ENCODE results near the gene THRAP3.
"Not testable (repeated sequence)": the region's sequence is repeated elsewhere in the genome, so short reads cannot be mapped to it uniquely, and the experiment has no call there.

Gene THRAP3

DNA sequence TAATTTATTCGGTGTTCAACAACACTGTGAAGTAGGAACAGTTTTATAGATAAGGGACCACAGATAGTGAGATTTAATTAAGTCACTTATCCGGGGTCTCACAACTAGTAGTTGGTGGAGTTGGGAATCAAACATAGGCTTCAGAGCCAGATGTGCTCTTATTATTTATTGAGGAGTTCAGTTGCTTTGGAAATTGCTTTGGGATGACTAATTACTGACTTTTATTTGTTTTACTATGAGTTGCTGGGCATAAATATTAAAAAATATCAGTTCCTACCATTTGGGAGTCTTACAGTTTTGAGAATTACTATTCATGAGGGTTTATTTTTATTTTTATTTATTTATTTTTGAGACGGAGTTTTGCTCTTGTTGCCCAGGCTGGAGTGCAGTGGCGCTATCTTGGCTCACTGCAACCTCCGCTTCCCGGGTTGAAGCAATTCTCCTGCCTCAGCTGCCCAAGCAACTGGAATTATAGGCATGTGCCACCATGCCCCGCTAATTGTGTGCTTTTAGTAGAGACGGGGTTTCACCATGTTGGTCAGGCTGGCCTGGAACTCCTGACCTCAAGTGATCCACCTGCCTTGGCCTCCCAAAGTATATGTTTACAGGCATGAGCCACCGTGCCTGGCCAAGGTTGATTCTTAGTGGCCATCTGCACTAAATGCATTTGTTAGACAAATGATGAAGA lies 27.7 kb downstream of the THRAP3 start:
- no peak for DNase-seq

DNA sequence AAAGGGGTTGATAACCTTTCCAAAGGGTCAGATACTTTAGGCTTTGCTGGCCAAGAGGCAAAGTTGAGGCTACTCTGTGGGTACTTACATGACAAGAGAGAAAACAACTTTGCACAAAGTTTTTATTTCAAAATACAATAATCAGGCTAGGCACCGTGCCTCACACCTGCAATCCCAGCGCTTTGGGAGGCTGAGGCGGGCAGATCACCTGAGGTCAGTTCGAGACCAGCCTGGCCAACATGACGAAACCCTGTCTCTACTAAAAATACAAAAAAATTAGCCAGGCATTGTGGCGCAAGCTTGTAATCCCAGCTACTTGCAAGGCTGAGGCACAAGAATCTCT lies 28.2 kb downstream of the THRAP3 start:
- not testable (repeated sequence) for DNase-seq

DNA sequence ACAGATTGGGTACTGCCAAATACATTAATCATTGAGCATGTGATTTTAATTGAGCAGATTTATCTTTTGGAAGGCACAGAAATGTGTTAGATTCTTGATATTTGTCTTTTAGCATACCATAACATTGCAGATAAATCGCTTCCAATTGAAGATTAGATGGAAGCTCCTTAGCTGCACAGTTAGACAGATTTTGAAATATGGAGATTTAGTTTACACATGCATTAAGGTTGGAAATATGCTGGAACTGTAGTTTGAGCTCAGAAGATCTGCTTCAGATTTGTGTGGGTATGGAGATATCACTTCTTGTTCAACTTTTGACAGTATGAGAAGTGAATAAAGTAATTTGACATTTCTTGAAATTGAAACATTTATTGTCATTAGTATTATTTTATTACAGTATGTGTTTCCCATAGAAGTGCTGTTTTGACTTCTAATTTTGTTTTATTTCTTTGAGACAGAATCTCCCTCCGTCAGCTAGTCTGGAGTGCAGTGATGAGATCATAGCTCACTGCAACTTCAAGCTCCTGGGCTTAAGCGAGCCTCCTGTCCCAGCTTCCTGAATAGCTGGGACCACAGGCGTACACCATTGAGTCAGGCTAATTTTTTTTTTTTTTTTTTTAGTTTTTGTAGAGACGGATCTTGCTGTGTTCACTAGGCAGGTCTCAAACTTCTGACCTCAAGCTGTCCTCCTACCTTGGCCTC lies 29.1 kb downstream of the THRAP3 start:
- DNase-seq = no peak

DNA sequence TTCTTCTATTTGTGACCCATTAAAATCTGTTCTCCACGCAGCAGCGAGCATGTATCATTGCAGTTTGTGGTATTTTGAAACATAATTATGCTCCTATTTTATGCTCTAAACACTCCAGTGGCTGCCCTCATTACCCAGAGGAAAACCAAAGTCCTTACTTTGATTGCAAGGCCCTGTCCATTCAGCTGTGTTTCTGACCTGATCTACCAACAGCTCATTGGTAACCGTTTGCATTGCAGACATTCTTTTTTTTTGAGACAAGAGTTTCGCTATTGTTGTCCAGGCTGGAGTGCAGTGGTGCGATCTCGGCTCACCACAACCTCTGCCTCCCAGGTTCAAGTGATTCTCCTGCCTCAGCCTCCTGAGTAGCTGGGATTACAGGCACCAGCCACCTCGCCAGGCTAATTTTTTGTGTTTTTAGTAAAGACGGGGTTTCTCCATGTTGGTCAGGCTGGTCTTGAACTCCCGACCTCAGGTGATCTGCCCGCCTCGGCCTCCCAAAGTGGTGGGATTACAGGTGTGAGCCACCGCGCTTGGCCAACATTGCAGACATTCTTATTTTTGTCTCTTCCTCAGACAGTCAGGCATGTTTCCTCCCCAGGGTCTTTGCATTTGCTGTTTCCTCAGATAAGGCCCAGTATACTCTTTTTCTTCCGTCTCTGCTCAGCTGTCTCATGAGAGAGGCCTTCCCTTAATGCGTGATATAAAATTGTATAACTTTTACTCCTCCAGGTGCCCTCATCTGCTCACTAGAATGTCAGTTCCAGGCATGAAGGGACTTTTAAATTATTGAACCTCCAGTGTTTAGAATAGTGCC lies 32.5 kb downstream of the THRAP3 start:
- no peak for DNase-seq

DNA sequence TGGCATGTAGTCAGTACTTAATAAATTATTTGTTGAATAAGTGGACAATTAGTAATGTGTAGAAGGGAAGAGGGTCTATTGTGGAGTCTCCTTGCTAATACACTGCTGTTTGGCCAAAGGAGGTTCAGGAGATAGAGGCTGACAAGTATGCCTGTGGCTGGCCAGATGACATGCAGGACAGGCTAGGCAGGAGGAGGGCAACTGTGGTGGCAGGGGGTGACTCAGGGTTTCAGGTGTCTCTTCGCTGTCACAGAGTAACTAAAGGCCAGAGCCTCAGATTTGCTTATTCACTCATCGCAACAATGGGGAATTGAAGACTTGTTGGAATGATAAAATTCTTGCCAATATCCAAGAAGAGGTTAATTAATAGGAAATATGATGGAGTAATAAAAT lies 33.1 kb downstream of the THRAP3 start:
- DNase-seq = no peak

DNA sequence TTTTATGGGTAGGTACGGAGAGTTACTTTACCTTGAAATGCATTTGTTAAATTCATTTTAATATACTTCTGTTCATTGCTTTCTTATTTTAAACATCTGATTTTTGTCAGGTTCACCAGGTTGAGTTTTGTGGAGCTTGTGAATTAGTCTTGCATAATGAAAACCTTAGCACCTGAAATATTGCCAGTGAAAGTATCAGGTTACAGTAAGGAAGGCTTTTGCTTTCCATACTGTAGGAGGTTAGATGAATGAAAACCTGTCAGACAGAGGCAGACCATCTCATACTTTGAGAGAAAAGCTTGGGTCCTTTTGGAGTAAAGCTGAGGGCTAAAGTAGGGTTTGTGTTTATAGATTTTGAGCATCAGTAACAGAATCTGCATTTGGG lies 34.7 kb downstream of the THRAP3 start:
- no peak for DNase-seq

DNA sequence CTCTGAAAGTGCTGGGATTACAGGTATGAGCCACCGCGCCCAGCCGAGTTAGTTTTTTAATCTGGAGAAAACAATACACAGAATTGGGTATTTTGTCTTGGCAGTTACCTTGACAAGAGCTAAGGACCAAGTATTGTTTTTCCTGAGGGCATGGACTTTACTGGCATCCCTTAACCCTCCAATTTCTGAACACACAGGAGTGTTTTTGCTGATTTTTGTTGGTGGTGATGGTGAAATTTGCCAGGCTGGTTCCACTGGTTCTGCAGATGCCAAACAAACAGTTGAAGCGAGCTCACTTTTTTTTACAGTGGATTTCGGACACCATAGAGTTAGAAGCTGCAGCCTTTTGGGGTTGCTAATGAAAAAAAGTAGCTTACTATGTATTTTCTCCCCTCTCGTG lies 44.7 kb downstream of the THRAP3 start:
- no peak for DNase-seq

DNA sequence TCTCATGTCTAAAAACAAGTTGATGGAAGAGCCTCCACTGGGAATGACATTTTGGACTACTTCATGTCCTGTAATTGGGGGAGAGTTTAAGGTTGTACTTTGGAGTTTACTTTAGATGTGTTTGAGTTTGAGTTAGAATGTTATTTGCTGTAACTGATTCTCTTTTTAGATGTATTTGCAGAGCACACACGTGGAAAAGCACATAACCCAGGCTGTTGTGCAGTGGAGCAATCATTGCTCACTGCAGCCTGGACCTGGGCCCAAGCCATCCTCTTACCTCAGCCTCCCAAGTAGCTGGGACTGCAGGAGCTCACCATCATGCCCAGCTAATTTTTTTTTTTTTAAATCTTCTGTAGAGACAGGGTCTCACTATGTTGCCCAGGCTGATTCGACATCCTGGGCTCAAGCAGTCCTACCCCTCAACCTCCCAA lies 45.2 kb downstream of the THRAP3 start:
- DNase-seq = no peak

DNA sequence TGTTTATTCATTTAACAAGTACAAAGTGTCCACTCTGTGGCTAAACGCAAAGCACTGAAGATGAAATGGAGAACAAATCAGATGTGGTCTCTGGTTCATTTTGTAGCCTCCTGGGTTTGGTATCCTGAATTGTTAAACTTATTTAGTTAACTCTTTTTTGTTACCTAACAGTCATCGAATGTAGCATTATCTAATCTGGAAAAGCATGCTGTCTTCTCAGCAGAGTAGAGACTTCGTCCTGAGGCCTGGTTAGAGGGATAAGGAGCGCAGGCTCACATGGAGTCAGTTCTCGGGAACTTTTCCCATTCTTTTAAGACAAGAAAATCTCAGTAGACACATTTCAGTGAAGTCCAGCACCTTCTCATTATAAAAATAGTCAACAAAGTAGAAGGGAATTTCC lies 48.8 kb downstream of the THRAP3 start:
- no peak for DNase-seq

DNA sequence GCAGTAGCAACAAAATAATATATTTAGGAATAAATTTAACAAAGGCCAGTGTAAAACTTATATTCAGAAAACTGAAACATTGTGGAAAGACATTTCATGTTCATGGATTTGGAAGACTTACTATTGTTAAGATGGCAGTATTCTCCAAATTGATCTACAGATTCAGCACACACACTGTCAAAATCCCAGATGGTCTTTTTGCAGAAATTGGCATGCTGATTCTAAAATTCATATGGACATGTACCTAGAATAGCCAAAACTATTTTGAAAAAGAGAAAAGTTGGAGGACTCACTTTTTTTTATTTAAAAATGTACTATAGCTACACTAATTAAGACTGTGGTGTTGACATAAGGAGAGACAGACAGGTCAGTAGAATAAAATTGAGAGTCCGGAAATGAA lies 50.0 kb downstream of the THRAP3 start:
- DNase-seq = no peak

DNA sequence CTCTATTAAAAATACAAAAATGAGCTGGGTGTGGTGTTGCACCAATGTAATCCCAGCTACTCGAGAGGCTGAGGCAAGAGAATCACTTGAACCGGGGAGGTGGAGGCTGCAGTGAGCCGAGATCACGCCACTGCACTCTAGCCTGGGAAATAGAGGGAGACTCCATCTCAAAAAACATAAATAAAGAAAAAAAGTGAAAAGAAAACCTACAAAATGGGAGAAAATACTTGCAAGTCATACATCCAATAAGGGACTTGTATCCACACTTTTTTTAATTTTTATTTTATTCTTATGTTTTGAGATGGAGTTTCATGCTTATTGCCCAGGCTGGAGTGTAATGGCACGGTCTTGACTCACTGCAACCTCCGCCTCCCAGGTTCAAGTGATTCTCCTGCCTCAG lies 52.4 kb downstream of the THRAP3 start:
- DNase-seq = no peak

DNA sequence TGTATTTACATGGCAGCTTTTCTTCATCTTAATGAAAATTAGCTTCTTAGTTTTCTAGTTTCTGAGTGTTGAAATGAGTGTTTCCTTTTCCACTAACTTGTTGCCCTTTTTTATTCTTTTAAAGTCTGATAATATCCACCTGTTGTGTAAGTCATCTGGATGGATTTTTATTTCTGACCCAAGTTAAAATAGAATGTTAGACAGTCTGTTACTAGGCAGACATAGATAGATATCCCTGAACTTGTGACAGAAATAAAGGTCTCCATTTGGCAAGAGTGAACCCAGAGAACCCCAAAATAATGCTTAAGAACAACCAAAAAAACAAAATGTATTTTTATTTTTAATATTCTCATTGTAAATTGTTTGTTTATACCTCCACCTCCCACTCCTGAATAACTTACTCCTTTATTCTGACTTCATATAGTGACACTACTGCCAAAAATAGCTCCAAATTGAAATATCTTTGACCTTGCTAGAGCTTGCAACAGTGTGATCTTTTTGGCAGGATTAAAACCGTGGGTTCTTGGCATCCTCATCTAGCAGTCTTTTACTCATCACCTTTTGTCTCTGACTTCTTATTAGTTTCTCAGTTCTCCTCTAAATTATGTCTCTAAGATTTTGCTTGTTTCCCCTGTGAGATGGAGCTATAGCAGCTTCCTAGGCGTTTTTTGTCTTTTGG lies 55.0 kb downstream of the THRAP3 start:
- no peak for DNase-seq

DNA sequence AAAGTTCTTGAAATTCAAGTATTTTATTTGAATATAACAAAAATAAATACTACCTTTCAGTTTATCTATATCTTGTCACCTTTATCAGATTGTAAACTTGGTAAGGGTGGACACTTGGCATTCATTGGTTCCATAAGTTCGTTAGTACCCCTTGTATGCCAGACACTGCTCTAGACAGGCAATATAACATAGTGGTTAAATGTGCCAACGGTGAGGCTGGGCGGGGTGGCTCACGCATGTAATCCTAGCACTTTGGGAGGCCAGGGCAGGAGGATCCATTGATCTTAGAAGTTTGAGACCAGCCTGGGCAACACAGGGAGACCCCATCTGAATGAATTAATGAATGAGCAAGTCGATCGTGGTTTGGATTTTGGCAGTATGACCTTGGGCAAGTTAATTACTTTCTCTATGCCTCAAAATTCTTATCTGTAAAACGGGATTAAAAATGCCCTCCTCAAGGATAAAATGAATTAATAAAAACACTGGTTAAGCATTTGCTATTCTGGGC lies 55.6 kb downstream of the THRAP3 start:
- no peak for DNase-seq

DNA sequence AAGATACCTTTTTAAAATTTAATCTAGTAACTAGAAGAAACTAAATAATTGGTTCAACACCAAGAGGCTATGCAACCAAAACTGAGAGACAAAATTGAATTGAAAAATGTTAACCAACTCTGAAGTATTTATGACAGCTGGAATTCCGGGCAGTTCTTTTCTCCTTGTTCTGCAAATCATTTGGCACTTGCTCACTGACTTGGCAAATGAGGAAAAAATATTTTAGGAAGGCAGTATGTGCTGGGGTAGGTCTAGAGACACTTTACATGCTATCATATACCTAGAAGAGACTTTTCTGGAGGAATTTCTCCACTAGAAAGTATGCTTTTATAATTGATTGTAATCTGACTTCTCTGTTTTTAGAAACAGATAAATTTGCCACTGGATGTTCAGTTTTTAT lies 59.8 kb downstream of the THRAP3 start:
- DNase-seq = no peak

DNA sequence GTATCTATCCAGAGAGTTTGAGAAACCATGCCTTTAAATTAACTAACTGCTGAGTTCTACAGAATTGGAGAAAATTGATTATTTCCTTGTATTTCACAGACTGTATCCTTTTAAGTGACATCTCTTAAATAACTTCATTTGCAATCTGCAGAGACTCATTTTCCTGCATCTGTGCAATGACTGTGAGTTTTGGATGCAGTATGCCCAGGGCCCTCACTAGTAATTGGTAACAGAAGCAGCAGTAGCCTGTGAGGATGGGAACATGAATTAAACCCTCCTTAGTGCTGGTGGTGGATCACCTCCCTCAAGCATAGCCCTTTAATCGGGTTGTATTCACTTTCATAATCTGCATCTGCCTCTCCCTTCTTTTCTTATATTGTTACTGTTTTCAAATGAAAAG lies 60.3 kb downstream of the THRAP3 start:
- no peak for DNase-seq

DNA sequence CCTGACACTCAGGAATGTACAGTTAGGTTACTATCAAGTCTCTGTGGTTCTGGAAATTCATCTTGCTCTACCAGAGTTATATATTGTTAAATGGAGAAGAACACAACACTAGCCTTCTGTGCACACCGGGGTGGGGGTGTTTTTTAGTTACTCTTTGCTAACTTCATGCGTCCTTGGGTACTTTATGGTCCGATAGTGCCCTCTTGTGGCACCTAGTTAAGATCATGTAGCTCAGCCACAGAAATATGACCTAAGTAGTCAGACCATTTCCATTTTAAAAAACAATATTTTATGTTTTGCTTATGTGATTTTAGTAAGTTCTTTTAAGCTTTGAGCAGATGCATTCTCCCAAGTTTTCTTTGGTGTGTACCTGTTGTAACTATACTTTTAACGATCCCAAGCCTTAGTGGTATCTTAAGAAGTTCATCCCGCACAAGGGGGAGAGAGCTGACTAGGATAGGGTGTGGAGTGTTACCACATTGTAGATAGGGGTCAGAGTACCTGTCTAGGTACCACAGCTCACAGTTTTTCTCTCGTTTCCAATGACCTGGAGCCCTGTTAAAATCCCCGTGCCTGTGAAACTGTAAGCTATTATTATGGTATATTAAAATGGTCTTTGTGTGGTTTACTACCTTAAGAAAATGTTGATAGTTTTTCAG lies 61.3 kb downstream of the THRAP3 start:
- peak; percentile 73 for DNase-seq

DNA sequence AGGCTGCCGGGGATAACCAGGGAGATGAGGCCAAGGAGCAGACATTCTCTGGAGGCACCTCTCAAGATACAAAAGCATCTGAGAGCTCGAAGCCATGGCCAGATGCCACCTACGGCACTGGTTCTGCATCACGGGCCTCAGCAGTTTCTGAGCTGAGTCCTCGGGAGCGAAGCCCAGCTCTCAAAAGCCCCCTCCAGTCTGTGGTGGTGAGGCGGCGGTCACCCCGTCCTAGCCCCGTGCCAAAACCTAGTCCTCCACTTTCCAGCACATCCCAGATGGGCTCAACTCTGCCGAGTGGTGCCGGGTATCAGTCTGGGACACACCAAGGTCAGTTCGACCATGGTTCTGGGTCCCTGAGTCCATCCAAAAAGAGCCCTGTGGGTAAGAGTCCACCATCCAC lies 62.6 kb downstream of the THRAP3 start:
- no peak for DNase-seq

DNA sequence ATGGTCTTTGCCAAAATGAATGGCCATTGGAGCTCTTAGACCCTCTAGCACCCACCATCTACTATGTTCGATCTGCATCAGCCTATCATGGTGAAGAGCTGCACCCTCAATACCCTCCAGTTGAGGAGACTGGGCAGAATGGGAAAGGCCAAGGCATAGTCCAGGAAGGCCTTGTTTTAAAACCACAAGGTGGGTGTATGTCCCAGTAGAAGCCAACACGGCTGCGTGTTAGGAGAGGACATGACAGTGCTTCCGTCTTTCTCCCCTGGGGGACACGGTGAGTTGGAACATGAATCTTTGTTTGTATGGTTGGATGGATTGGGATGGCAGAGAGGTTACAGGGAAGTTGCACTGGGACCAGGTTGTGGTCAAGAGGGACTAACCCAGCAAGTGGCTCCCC lies 63.4 kb downstream of the THRAP3 start:
- no peak for DNase-seq

DNA sequence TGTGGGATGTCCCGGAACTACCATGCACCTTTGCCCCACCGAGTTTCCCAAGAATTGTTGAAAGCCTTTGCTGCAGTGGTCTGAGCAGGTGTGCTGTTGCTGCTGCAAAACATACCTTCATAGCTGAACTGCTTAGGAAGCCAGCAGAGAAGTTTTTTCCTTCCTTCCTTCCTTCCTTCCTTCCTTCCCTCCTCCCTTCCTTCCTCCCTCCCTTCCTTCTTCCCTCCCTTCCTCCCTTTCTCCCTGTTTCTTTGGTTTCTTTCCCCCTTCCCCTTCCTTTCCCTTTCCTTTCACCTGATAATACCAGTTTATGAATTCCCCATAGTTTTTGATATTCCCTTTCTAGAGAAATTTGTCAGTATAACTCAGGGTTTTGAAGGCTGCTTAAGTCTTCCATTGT lies 71.1 kb downstream of the THRAP3 start:
- no peak for DNase-seq

DNA sequence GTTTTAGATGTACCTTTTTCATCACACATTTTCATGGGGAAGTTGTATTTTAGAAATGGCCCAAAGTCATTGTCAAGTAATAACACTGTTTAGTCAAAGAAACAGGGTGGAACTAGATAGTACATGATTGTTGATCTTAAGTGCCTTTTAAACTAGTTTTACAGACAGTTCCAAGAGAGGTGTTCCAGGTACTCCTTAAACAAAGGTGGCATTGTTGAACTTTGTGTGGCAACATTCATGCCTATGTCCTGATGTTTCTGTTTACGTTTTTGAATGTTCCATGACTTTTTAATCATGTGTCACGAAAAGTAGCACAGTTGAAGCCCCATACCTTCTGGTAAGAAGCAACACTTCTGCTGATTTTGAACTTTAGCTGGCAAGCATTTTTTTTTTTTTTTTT lies 72.8 kb downstream of the THRAP3 start:
- DNase-seq = no peak

DNA sequence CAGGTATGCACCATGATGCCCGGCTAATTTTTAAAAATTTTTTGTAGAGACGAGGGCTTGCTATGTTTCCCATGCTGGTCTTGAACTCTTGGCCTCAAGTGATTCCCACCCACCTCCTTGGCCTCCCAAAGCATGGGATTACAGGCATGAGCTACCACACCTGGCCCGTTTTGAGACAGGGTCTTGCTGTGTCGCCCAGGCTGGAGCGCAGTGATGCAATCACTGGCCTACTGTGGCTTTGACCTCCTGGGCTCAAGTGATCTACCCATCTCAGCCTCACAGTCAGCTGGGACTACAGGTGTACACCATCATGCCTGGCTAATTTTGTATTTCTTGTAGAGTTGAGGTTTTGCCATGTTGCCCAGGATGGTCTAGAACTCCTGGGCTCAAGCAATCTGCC lies 74.4 kb downstream of the THRAP3 start:
- no peak for DNase-seq

DNA sequence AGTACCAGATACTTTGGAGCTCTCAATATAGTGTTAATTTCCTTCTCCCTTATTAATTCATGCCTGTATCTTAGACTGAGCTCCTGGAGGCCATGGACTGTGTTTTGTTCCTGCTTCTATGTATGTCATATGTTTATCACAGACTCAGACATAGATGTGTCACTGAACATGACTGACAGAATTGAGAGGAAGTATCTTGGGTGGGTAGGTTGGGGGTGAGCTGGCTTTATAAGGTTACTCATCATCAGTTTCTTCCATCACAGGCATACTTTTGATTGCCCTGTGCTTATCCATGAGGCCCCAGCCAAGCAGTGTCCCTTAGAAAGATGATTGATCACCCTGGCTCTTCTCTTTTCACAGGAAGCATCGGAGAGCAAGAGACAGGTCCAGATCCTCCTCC lies 76.3 kb downstream of the THRAP3 start:
- peak; percentile 52 for DNase-seq

DNA sequence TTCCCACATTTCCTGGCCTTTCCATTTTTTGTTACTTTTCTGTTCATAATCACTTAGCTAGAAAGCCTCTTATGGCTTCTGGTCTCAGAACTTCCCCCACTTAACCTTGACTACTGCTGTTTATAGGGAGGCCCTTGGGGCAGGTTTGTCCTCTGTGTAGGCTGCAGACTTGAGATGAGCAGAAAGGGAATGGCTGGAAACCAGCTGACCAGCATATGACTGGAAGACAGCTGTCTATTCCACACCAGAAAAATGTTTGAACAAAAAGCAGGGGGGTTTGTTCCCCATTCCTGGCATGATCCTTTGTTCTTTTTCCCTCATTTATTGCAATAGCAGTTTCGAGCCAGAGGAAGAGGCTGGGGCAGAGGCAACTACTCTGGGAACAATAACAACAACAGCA lies 77.0 kb downstream of the THRAP3 start:
- no peak for DNase-seq
